Immature natural killer cell (primary cell): ENCODE data around the gene MAST4. TPM values are rescaled to one million over a fixed set of nuclear protein-coding genes. Genes with fewer than 3 reads are reported as not detected.

ENCODE experiments used
- DNase-seq, 3 donors: peaks; one replicate each; pipeline ENCODE4 v3.0.0; 2022; ENCODE audit warnings: mixed read lengths in 1 of 3
- H3K27ac Mint-ChIP-seq, 6 donors: one replicate each; pipeline ENCODE4 v1.8.0; 2020; ENCODE audit warnings: mixed read lengths in 6 of 6, mild to moderate bottlenecking in 5 of 6, inconsistent platforms in 4 of 6, moderate library complexity in 3 of 6
- H3K27me3 Mint-ChIP-seq, 3 donors: one replicate each; pipeline ENCODE4 v1.8.0; 2020 to 2021; ENCODE audit warnings: low read depth in 3 of 3, mild to moderate bottlenecking in 3 of 3, mixed read lengths in 3 of 3, moderate library complexity in 3 of 3, inconsistent platforms in 1 of 3
- H3K36me3 Mint-ChIP-seq, 3 donors: one replicate each; pipeline ENCODE4 v1.8.0; 2020; ENCODE audit warnings: mixed read lengths in 3 of 3, inconsistent platforms in 2 of 3, mild to moderate bottlenecking in 2 of 3
- H3K4me1 Mint-ChIP-seq, 2 donors: one replicate each; pipeline ENCODE4 v1.8.0; 2020; ENCODE audit warnings: inconsistent platforms in 2 of 2, mild to moderate bottlenecking in 2 of 2, mixed read lengths in 2 of 2, moderate library complexity in 1 of 2
- H3K4me3 Mint-ChIP-seq, 5 donors: one replicate each; pipeline ENCODE4 v1.8.0; 2020; ENCODE audit warnings: mild to moderate bottlenecking in 5 of 5, mixed read lengths in 5 of 5, inconsistent platforms in 3 of 5, moderate library complexity in 3 of 5
- H3K9me3 Mint-ChIP-seq, 6 donors: one replicate each; pipeline ENCODE4 v1.8.0; 2020; ENCODE audit warnings: mild to moderate bottlenecking in 6 of 6, mixed read lengths in 6 of 6, inconsistent platforms in 4 of 6, moderate library complexity in 3 of 6
- polyA plus RNA-seq, 3 donors: library from polyadenylated mRNA; unstranded; fragments of 300-500 nt; fragmentation: Illumina TruSeq; gene quantifications; one replicate each; pipeline ENCODE4 v1.2.3, GENCODE V29; 2021

Gene MAST4
- polyA plus RNA-seq, 3 donors from 2014 or later, result 0.51 to 2.8 (median 1.1) TPM

DNA sequence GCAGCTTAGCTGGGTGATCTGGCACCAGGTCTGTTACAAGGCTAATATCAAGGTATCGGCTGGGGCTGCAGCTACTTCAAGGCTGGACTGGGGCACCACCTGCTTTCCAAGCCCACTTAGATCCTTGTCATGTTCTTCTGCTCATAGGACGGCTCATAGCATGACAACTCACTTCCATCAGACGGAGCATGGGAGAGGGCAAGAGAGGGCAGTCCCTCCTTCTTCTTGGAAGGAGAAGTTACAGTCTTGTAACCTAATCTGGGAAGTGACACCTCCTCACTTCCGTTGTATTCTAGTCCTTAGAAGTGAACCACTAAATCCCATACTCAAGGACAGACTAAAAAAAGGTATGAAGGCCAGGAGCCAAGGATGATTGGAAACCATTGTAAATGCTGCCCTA, 258.2 kb downstream of the MAST4 start:
- peaks cover 0 to 5% (median 0%) of the 10 kb centered on the region in 3 donors for H3K27me3 Mint-ChIP-seq
- no peak overlapping the region for H3K4me3 Mint-ChIP-seq
- no peaks in the 10 kb centered on the region for H3K36me3 Mint-ChIP-seq
- no peaks in the 10 kb centered on the region for H3K4me1 Mint-ChIP-seq
- H3K27ac Mint-ChIP-seq, result no peak overlapping the region
- no peak for DNase-seq
- H3K9me3 Mint-ChIP-seq, result no peaks in the 10 kb centered on the region

DNA sequence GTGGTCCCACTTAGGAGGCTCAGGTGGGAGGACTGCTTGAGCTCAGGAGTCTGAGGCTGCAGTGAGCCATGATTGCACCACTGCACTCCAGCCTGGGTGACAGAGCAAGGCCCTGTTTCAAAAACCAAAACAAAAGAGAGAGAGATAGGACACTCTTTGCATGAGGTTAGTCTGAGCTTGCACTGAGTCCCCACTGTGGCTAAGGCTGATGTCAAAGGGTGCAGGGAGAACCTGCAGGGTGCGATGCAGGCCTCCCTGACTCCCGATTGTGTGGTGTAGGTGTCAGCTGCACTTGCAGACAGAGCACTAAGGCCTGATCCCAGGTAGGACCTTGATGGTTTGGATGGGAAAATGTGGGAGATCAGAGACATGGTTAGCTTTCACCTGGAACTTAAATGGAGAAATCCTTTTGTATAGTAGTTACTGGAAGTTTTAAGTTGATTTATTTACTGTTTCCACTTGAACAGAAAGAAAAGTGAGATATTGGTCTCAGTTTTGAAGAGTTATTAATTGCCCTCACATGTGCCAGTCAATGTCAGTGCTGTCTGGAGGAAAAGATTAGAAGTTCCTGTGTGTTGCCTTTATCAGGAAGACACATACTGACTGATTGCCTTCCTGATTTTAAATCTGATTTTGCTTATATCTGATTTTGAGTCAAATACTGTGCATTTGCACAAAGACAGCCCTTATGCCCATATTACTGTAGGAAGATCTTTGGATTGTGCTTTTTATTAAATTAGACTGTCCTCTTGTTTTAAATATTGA, 260.0 kb downstream of the MAST4 start:
- no peak for DNase-seq
- no peaks in the 10 kb centered on the region for H3K9me3 Mint-ChIP-seq
- H3K27ac Mint-ChIP-seq, result no peak overlapping the region
- peaks cover 0 to 5% (median 0%) of the 10 kb centered on the region in 3 donors for H3K27me3 Mint-ChIP-seq
- H3K4me3 Mint-ChIP-seq, result no peak overlapping the region
- no peaks in the 10 kb centered on the region for H3K36me3 Mint-ChIP-seq
- H3K4me1 Mint-ChIP-seq, result no peaks in the 10 kb centered on the region

DNA sequence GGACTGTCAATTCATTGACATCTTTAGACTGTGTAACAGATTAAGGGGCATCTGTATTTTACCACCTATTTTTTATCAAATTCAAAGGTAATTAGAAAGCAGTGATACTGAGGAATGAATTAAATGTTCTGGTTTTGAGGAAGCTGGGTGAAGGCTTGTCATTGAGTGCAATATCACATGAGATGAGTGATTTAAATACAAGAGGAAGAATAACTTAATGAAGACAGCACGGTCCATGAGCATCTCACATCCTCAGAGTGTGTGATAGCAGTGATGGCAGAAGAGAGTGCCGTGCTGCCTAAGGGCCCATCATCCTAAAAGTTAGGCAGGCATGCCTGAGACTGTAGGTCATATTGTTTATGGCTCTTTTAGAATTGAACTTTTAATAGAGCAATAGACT, 263.3 kb downstream of the MAST4 start:
- DNase-seq, result no peak
- Mint-ChIP-seq H3K4me1 (no peaks in the 10 kb centered on the region), H3K9me3 (no peaks in the 10 kb centered on the region), H3K27me3 (peaks cover 0 to 13% (median 5%) of the 10 kb centered on the region in 3 donors), H3K36me3 (no peaks in the 10 kb centered on the region), H3K27ac (no peak overlapping the region), H3K4me3 (no peak overlapping the region)

DNA sequence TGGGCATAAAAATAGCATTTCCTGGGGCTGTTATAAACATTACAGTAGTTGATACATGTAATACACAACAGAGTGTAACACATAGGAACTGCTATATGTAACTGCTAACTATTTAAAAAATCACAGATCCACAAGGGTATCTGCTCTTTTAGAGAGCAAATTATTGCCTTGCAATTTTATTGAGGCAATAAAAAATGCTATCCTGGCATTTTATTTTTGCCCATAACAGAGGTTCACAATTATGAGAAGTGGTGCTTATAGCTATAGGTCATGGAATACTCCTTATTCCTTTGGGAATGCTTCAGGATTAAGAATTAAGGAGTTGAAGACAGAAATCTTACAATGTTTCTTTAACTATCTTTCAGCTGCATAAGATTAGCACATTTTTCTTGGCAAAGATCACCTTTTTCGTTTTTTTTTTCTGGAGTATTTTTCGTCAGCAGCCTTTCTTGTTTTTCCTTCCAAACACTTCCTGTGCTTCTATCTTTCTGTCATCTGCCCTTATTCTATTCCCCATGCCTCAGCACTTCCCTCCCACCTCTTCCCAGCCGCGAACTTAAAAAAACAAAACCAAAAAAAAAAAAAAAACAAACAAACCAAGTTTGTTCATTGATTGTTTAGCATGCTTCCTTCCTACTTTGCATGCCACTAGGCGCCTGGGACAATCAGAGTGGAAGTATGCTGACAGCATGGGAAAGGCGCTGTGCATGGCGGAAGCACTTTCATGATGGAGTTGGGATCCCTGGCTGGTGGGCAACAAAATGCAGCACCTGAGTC, 264.2 kb downstream of the MAST4 start:
- H3K27ac Mint-ChIP-seq, result no peak overlapping the region

DNA sequence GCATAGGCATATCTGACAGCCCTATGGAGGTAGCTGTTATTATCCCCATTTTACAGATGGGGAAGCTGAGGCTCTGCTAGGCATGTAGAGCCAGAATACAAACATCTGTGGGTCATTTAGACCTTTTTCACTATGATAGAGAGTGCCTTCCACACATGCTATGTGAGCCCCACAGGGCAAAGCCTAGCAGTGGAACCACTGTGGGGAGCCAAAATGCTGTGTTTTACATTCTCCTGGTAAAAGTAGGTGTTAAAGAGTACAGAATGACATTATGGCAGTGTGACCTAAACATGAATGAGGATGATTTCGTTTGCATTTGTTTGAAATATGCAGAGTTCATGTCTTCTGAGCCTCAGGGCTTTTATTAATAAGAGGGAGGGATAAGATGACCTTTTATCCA, 265.2 kb downstream of the MAST4 start:
- H3K27ac Mint-ChIP-seq, result no peak overlapping the region

More for the DNA sequence above, 264.2 kb downstream of the MAST4 start:
- Mint-ChIP-seq H3K4me3 (no peak overlapping the region), H3K4me1 (no peaks in the 10 kb centered on the region), H3K9me3 (no peaks in the 10 kb centered on the region), H3K27me3 (peaks cover 0 to 13% (median 5%) of the 10 kb centered on the region in 3 donors), H3K36me3 (no peaks in the 10 kb centered on the region)
- no peak for DNase-seq

DNA sequence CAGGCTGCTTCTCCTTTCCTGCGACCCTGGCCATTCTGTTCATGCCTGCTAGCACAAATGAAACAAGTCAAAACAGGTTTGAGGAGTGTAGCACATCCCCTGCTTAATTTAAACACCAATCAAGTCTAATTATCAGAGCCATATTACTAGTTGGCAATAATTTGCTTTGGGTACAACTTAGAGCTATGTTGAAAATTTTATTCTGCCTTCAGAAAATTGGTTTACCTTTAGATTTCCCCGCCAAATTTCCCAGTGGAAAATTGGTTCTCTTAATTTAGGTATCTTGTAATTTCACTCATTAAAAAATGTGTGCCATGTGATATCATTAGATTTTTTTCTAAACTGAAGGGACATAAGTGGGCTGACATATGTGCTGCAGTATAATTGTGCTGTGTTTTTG, 265.8 kb downstream of the MAST4 start:
- H3K9me3 Mint-ChIP-seq, result no peaks in the 10 kb centered on the region
- DNase-seq, result no peak
- no peaks in the 10 kb centered on the region for H3K36me3 Mint-ChIP-seq
- peaks cover 0 to 13% (median 5%) of the 10 kb centered on the region in 3 donors for H3K27me3 Mint-ChIP-seq
- H3K4me1 Mint-ChIP-seq, result no peaks in the 10 kb centered on the region
- H3K4me3 Mint-ChIP-seq, result no peak overlapping the region
- H3K27ac Mint-ChIP-seq, result no peak overlapping the region

More for the DNA sequence above, 265.2 kb downstream of the MAST4 start:
- Mint-ChIP-seq H3K4me1 (no peaks in the 10 kb centered on the region), H3K36me3 (no peaks in the 10 kb centered on the region), H3K9me3 (no peaks in the 10 kb centered on the region), H3K4me3 (no peak overlapping the region), H3K27me3 (peaks cover 0 to 13% (median 5%) of the 10 kb centered on the region in 3 donors)
- no peak for DNase-seq

DNA sequence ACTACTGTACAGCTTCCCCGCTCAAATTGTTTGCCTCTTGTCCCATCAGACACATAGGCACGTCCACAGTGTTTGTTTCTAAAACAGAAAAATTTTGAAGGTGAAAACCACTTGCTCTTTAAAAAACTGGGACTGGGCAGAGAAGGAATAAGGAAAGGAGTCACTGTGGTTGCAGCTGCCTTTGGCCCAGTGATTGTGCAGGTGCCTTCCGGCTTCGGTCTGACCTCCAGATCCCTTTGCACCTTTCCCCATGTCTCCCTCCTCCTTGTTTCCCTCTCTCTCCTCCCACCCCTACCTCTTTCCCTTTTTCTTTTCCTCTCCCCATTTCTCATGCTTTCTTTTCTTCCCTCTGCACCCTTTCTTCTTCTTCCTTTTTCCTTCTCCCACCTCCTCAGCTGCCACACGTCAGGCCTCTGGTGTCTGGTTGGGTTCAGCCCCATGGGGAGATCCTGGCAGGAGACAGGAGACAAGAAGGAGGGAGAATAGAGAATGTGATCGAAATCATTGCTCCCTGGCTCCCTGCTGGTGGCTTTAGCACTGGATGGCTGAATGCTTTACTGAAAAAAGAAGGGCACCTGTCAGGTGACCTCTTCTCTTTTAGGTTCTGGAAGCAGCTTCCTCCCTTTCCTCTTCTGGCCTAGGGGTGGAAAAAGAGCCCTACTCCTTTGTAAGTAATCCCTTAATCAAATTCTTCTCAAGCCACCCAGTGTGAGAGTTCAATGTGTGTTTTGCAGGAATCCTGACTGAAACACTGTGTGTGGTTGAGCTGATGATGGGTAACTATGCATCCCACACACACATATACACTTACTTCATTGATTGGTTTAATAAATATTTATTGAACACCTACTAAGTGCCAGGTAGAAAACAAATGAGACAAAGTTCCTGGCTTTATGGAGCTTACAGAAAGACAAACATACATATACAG, 267.3 kb downstream of the MAST4 start:
- H3K4me3 Mint-ChIP-seq, result no peak overlapping the region
- no peak overlapping the region for H3K27ac Mint-ChIP-seq
- DNase-seq, result no peak
- no peaks in the 10 kb centered on the region for H3K4me1 Mint-ChIP-seq
- no peaks in the 10 kb centered on the region for H3K36me3 Mint-ChIP-seq
- H3K9me3 Mint-ChIP-seq, result no peaks in the 10 kb centered on the region
- peaks cover 0 to 13% (median under 1%) of the 10 kb centered on the region in 3 donors for H3K27me3 Mint-ChIP-seq

DNA sequence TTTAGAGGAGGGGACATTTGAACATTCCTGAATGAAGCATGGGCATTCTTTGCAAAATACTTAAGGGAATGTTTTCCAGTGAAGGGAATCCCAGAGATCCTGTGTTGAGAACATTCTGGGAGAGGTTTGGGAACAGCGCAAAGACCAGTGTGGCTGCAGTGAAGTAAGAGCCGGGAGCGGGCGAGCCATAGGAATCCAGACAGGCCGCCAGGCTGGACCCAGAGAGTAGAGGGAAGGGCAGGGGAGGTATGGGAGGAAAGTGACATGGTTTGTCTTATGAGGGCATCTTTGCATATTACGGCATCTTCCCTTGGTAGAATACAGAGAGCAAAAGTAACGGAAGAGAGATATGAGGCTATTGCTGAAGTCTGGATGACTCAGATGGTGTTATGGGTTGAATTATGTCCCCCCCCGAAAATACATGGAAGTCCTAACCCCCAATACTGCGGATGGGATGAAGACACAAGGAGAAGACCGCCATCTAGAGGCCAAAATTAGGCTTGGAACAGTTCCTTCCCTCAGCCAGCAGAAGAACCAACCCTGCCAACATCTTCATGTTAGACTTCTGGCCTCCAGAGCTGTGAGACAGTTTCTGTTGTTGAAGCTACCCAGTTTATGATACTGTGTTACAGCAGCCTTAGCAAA, 268.2 kb downstream of the MAST4 start:
- Mint-ChIP-seq H3K36me3 (no peaks in the 10 kb centered on the region), H3K4me1 (no peaks in the 10 kb centered on the region), H3K27ac (no peak overlapping the region), H3K9me3 (no peaks in the 10 kb centered on the region), H3K4me3 (no peak overlapping the region), H3K27me3 (peaks cover 0 to 13% (median 0%) of the 10 kb centered on the region in 3 donors)
- DNase-seq, result peak in 1 of 3 donors; percentile 29

DNA sequence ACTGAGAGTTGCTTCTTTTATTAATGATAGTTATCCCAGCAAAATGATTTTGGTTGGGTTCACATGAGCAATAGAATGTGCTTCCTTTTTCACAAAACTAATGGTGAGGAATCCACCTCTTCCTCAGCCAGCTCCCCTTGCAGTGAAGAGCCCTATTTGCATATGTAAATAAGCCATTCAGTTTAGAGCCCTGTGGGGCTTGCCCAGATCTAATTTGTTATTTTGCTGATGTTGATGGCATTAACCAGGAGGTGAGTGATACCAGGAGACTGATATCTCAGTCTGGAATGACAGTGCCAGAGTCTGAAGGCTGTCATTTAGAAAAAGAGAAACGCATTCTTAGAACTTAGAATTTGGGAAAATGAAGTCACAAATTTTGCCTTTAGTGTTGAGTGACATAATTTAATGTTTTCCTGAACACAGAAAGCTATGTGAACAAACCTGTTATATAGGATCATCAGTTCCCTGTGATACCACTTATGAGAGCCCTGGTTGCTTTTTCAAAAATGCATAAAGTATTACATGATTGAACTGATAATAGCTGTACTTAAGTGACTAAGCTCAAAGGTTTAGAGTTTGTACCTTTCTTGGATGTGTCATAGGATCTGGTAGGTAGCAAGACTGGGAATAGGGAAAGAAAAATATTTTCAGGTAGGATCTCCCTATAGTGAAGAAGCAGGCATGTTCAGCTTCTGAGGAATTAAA, 271.6 kb downstream of the MAST4 start:
- Mint-ChIP-seq H3K36me3 (no peaks in the 10 kb centered on the region), H3K27me3 (peaks cover 0 to 3% (median 2%) of the 10 kb centered on the region in 3 donors), H3K4me1 (no peaks in the 10 kb centered on the region), H3K27ac (no peak overlapping the region), H3K9me3 (no peaks in the 10 kb centered on the region), H3K4me3 (no peak overlapping the region)
- no peak for DNase-seq

DNA sequence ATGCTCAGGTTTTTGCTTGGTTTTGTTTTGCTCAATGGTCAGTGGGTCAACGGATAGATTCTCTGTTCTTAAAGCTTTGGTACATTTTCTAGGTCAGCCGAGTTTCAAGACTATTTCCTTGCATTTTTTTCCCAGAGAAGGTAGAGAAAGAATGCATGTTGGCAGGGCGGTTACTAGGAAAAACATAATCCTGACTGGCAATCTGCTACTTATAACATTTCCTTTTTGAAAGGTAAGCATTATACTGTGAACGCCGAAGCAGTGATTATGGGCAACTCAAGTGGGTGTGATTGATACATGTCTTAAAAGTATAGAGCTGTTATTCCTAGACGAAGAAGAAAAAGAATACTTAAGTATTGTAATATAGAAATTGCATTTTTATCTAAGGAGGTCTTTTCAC, 273.2 kb downstream of the MAST4 start:
- Mint-ChIP-seq H3K36me3 (no peaks in the 10 kb centered on the region), H3K4me3 (no peak overlapping the region), H3K9me3 (no peaks in the 10 kb centered on the region), H3K4me1 (no peaks in the 10 kb centered on the region), H3K27me3 (peaks cover 0 to 3% (median 2%) of the 10 kb centered on the region in 3 donors), H3K27ac (no peak overlapping the region)
- DNase-seq, result no peak

DNA sequence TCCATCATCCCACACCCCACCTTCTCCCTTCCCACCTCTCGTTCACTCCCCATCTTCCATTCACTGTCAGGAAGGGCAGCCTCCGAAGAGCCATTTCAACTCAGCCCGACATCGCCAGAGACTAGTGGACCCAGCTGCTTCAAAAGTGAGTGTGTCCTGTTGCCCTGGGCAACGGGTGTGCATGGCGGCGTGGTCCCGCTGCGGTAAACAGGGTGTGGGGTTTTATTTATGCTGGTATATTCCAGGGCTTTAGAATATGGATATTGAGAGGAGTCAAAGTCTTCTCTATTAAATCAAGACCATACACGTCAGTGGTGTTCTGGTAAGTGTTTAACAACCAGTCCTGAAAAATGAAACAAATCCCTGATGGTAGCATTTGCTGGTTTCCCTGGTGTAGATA, 274.5 kb downstream of the MAST4 start:
- no peaks in the 10 kb centered on the region for H3K36me3 Mint-ChIP-seq
- no peak overlapping the region for H3K27ac Mint-ChIP-seq
- DNase-seq, result no peak
- H3K27me3 Mint-ChIP-seq, result peaks cover 0 to 3% (median 2%) of the 10 kb centered on the region in 3 donors
- H3K9me3 Mint-ChIP-seq, result no peaks in the 10 kb centered on the region
- no peaks in the 10 kb centered on the region for H3K4me1 Mint-ChIP-seq
- no peak overlapping the region for H3K4me3 Mint-ChIP-seq

DNA sequence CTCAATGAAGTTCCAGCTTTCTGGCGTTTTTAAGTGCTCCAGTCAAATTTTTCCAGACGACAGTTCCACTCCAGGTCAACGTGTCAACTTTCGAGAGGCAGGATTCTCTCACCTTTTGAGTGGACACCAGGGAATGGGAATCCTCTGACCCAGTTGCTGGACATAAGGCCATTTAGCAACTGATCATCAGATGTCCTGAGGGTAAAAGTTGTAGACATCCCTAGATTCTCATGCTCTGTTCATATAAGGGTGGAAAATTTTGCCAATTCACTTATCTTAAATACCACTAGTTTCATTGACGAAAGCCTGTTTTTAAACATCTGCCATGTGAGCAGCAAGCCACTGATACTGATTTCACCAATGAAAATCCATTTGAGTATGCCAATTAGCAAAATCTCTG, 275.5 kb downstream of the MAST4 start:
- no peak overlapping the region for H3K4me3 Mint-ChIP-seq
- no peaks in the 10 kb centered on the region for H3K4me1 Mint-ChIP-seq
- H3K36me3 Mint-ChIP-seq, result no peaks in the 10 kb centered on the region
- H3K9me3 Mint-ChIP-seq, result no peaks in the 10 kb centered on the region
- peaks cover 0 to 3% (median 2%) of the 10 kb centered on the region in 3 donors for H3K27me3 Mint-ChIP-seq
- no peak overlapping the region for H3K27ac Mint-ChIP-seq
- no peak for DNase-seq
